DND-41 (cell line): Measurements from ENCODE around the gene NRF1.

ENCODE experiments used
- ATAC-seq: fragments of 200-7000 bp; cut with Tn5 transposase; 3 replicates; pipeline ENCODE4 v1.9.1; 2021; ENCODE audit warnings: low read depth; ENCODE audit not compliant: insufficient read depth
- DNase-seq: peaks from one replicate; pipeline ENCODE4 v3.0.0-alpha.2; 2020
- H2AFZ ChIP-seq: 2 replicates; pipeline ENCODE4 v1.6.0; 2012; ENCODE audit warnings: low read depth, low read length
- H3K27ac ChIP-seq: 2 replicates; pipeline ENCODE4 v1.5.1; 2012; ENCODE audit warnings: low read length, inconsistent platforms
- H3K27me3 ChIP-seq: fragments of 200-600 bp; sonication (generic); 2 replicates; pipeline ENCODE4 v1.6.0; 2012; ENCODE audit warnings: low read length, mild to moderate bottlenecking, inconsistent platforms; ENCODE audit not compliant: insufficient read depth, poor library complexity
- H3K36me3 ChIP-seq: 2 replicates; pipeline ENCODE4 v1.5.1; 2012; ENCODE audit warnings: low read length, inconsistent platforms; ENCODE audit not compliant: insufficient read depth
- H3K4me1 ChIP-seq: 2 replicates; pipeline ENCODE4 v1.5.1; 2012; ENCODE audit warnings: mild to moderate bottlenecking, low read length; ENCODE audit not compliant: insufficient read depth
- H3K4me2 ChIP-seq: 2 replicates; pipeline ENCODE4 v1.6.0; 2012; ENCODE audit warnings: mild to moderate bottlenecking, moderate library complexity, low read length, inconsistent platforms; ENCODE audit not compliant: insufficient read depth
- H3K4me3 ChIP-seq, 2 experiments: fragments of 200-600 bp in 1 of 2; shearing (Covaris generic) in 1 of 2; 2 replicates each; pipeline ENCODE4 v1.5.1; 2012 to 2016; ENCODE audit warnings: inconsistent platforms in 2 of 2, low read length in 2 of 2, mild to moderate bottlenecking in 2 of 2, low read depth in 1 of 2, moderate library complexity in 1 of 2
- H3K79me2 ChIP-seq: 2 replicates; pipeline ENCODE4 v1.6.0; 2012; ENCODE audit warnings: low read length, inconsistent platforms; ENCODE audit not compliant: insufficient read depth
- H3K9ac ChIP-seq: 2 replicates; pipeline ENCODE4 v1.6.0; 2012; ENCODE audit warnings: low read depth, mild to moderate bottlenecking, inconsistent platforms, low read length, moderate library complexity
- H3K9me3 ChIP-seq: 2 replicates; pipeline ENCODE4 v1.5.1; 2012; ENCODE audit warnings: low read length, moderate library complexity, mild to moderate bottlenecking, inconsistent platforms; ENCODE audit not compliant: insufficient read depth, severe bottlenecking
- H4K20me1 ChIP-seq: 2 replicates; pipeline ENCODE4 v1.6.0; 2012; ENCODE audit warnings: low read length; ENCODE audit not compliant: insufficient read depth
- EZH2 ChIP-seq: IDR thresholded peaks from 3 replicates; pipeline ENCODE4 v1.6.1; 2012; ENCODE audit warnings: borderline replicate concordance, low read depth, mild to moderate bottlenecking, moderate library complexity, low read length, inconsistent platforms; ENCODE audit not compliant: severe bottlenecking
- TF ChIP-seq, protein P1 (sequence below): IDR thresholded peaks from 2 replicates; pipeline ENCODE4 v1.5.1; 2012; ENCODE audit warnings: borderline replicate concordance, low read length, moderate library complexity, mild to moderate bottlenecking; ENCODE audit not compliant: poor library complexity, severe bottlenecking; ENCODE audit errors: extremely low read depth

The NRF1 gene

DNA sequence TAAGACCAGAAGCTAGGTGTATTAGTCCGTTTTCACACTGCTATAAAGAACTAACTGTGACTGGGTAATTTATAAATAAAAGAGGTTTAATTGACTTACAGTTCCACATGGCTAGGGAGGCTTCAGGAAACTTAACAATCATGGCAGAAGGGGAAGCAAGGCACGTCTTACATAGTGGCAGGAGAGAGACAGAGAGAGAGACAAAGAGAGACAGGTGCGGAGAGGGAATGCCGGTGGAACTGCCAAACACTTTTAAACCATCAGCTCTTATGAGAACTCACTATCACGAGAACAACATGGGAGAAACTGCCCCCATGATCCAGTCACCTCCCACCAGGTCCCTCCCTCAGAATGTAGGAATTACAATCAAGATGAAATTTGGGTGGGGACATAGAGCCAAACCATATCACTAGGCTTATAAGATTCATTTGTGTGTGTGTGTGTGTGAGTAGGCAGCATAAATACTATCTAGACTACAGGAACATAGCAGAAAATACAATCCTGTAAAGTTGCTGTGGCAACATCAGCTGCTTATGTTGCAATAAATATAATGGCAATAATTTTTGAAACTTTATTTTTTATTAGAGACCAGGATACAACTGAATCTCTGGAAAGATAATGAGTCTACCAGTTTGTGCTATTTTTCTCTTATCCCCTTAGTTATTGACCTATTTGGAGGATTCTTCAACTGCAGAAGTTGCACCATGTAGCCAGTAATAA is 77.1 kb downstream of the NRF1 start:
- no peak overlapping the region for H3K4me3 ChIP-seq
- peaks cover 8% of the 10 kb centered on the region; the same call in 1 of the 2 replicates for H4K20me1 ChIP-seq
- no peak for ATAC-seq
- H3K4me1 ChIP-seq = no peaks in the 10 kb centered on the region
- no peak overlapping the region for H3K9ac ChIP-seq
- peaks cover 8% of the 10 kb centered on the region; the same call in 1 of the 2 replicates for H3K79me2 ChIP-seq
- peaks cover 61% of the 10 kb centered on the region for H3K36me3 ChIP-seq
- no peaks in the 10 kb centered on the region for H3K27me3 ChIP-seq
- no peak overlapping the region for H3K27ac ChIP-seq
- H3K9me3 ChIP-seq = no peaks in the 10 kb centered on the region
- no peak for DNase-seq
- H2AFZ ChIP-seq = no peak overlapping the region
- no peak for TF ChIP-seq EZH2
- TF ChIP-seq, protein P1, sequence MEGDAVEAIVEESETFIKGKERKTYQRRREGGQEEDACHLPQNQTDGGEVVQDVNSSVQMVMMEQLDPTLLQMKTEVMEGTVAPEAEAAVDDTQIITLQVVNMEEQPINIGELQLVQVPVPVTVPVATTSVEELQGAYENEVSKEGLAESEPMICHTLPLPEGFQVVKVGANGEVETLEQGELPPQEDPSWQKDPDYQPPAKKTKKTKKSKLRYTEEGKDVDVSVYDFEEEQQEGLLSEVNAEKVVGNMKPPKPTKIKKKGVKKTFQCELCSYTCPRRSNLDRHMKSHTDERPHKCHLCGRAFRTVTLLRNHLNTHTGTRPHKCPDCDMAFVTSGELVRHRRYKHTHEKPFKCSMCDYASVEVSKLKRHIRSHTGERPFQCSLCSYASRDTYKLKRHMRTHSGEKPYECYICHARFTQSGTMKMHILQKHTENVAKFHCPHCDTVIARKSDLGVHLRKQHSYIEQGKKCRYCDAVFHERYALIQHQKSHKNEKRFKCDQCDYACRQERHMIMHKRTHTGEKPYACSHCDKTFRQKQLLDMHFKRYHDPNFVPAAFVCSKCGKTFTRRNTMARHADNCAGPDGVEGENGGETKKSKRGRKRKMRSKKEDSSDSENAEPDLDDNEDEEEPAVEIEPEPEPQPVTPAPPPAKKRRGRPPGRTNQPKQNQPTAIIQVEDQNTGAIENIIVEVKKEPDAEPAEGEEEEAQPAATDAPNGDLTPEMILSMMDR = no peak
- no peak overlapping the region for H3K4me2 ChIP-seq

DNA sequence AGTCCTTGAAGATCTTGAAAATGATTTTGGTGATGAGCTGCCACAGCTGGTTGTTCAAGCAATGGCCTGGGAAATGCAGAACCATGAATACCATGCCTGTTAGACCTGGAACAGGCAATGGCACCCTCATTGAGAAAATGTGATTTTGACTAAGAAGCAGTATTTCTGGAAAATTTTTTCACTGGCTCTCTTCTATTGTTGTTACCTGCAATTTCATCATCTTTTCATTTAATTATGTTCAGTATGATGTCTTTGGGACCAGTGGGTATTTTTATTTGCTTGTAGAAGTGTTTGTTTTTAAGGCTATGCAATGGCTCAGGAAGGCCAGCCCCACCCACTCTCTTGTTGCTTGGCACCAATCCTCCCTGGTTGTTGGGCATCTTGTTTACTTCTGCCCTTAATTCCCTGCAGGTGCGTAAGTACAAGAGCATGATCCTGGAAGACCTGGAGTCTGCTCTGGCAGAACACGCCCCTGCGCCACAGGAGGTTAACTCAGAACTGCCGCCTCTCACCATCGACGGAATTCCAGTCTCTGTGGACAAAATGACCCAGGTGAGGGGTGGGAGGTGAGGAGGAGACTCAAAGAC is 78.6 kb downstream of the NRF1 start:
- H3K4me1 ChIP-seq = no peaks in the 10 kb centered on the region
- TF ChIP-seq, protein P1 = no peak
- H3K27me3 ChIP-seq = no peaks in the 10 kb centered on the region
- H4K20me1 ChIP-seq = peaks cover 8% of the 10 kb centered on the region; the same call in 1 of the 2 replicates
- no peak overlapping the region for H3K4me3 ChIP-seq
- H2AFZ ChIP-seq = no peak overlapping the region
- DNase-seq = no peak
- no peak overlapping the region for H3K4me2 ChIP-seq
- no peak overlapping the region for H3K27ac ChIP-seq
- no peaks in the 10 kb centered on the region for H3K9me3 ChIP-seq
- ATAC-seq = no peak
- H3K9ac ChIP-seq = no peak overlapping the region
- H3K36me3 ChIP-seq = peaks cover 68% of the 10 kb centered on the region
- peaks cover 8% of the 10 kb centered on the region; the same call in 1 of the 2 replicates for H3K79me2 ChIP-seq

DNA sequence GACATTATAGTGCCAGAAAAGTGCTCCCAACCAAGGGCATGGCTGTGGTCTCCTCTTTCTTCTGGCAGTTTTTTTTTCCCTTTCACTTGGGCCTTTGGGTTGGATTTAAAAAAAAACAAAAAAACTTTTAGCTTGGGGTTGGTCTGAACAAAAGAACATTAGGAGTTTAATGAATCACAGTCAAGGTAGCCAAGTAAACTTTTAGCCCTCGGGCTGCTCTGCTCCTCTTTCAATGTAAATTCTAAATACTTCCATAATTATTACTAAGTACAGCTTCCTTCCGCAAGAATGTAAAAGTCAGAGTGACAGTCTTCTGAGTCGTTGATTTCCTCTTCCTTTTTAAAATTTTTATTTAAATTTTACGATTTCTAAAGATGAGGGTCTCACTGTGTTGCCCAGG is 79.2 kb downstream of the NRF1 start:
- TF ChIP-seq, protein P1 = no peak
- TF ChIP-seq EZH2 = no peak
- H3K4me2 ChIP-seq = no peak overlapping the region
- no peak overlapping the region for H3K9ac ChIP-seq
- no peaks in the 10 kb centered on the region for H3K9me3 ChIP-seq
- ATAC-seq = no peak
- H3K4me3 ChIP-seq = no peak overlapping the region
- H4K20me1 ChIP-seq = peaks cover 8% of the 10 kb centered on the region; the same call in 1 of the 2 replicates
- H3K36me3 ChIP-seq = peaks cover 67% of the 10 kb centered on the region
- no peaks in the 10 kb centered on the region for H3K4me1 ChIP-seq
- peaks cover 8% of the 10 kb centered on the region; the same call in 1 of the 2 replicates for H3K79me2 ChIP-seq
- no peaks in the 10 kb centered on the region for H3K27me3 ChIP-seq
- no peak overlapping the region for H2AFZ ChIP-seq
- no peak overlapping the region for H3K27ac ChIP-seq
- no peak for DNase-seq
